Thyroid gland (tissue), 4 donors: ENCODE results near the gene PDE4DIP. TPM values are rescaled to one million over a fixed set of nuclear protein-coding genes. Genes with fewer than 3 reads are reported as not detected.
"Not testable (repeated sequence)": the region's sequence is repeated elsewhere in the genome, so short reads cannot be mapped to it uniquely, and the experiment has no call there.

Experiments used
- DNase-seq, 2 donors: peaks; one replicate each; pipeline ENCODE4 v3.0.0-alpha.2; 2019
- H3K27ac ChIP-seq, 3 donors: fragments of 200-600 bp; sonication (generic); 1 replicate in 2 of 3; 2 replicates in 1 of 3; pipeline ENCODE4 v1.5.1; 2016 to 2019; ENCODE audit warnings: mild to moderate bottlenecking in 1 of 3, moderate library complexity in 1 of 3
- H3K27me3 ChIP-seq: fragments of 200-600 bp; sonication (generic); one replicate; pipeline ENCODE4 v1.5.1; 2019
- H3K36me3 ChIP-seq, 2 donors: fragments of 200-600 bp; sonication (generic); one replicate each; pipeline ENCODE4 v1.5.1; 2016 to 2019
- H3K4me1 ChIP-seq, 2 donors: fragments of 200-600 bp; sonication (generic); one replicate each; pipeline ENCODE4 v1.5.1; 2017 to 2019
- H3K4me3 ChIP-seq, 3 donors: fragments of 200-600 bp; sonication (generic); replicated peaks in 1 of 3; 1 replicate in 2 of 3; 2 replicates in 1 of 3; pipeline ENCODE4 v1.5.1; 2016; ENCODE audit warnings: mild to moderate bottlenecking in 1 of 3
- H3K9me3 ChIP-seq: fragments of 200-600 bp; sonication (generic); one replicate; pipeline ENCODE4 v1.5.1; 2017
- WGBS, 2 donors: methylation state at CpG; one replicate each; pipeline ENCODE4 v1.1.5; 2017; 5-methylcytosine and 5-hydroxymethylcytosine counted together
- intact Hi-C: fragments of 100-400 bp; cut with DNase I; formaldehyde crosslinking; loops from one replicate; pipeline ENCODE4 v1.15.1; 2023
- total RNA-seq, 4 donors: library from RNA; depleted of rRNA; stranded (reverse); fragments of >200 nt; gene quantifications; one replicate each; pipeline ENCODE4 v1.2.3, GENCODE V29; 2016

Gene PDE4DIP
- total RNA-seq, 4 donors from 2014 or later, result 42.8 to 69.7 (median 57.0) TPM

DNA sequence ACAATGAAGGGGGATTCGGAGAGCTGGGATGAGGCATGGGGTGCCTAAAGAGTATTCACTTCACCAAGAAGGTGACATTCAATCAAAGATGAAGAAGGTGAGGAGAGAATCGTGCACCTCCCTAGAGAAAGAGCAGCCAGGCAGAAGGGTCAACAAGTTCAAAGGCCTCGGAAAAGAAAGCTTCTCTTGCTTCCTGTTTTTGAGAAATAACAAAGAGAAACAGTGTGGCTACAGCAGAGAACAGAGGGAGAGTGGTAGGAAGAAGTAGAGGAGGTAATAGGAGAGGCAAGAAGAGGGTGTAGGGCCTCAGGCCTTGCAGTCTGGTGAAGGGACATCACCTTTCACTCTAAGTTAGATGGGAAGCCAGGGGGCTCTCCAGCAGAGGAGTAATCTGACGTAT lies 41.0 kb downstream of the PDE4DIP start:
- H3K27me3 ChIP-seq, H3K36me3 ChIP-seq, H3K27ac ChIP-seq, intact Hi-C loops, H3K4me1 ChIP-seq, DNase-seq, H3K9me3 ChIP-seq, H3K4me3 ChIP-seq: not testable (repeated sequence)
- WGBS, 2 donors, result 71 to 74% methylated on average over 2 to 3 of the region's 4 CpGs

DNA sequence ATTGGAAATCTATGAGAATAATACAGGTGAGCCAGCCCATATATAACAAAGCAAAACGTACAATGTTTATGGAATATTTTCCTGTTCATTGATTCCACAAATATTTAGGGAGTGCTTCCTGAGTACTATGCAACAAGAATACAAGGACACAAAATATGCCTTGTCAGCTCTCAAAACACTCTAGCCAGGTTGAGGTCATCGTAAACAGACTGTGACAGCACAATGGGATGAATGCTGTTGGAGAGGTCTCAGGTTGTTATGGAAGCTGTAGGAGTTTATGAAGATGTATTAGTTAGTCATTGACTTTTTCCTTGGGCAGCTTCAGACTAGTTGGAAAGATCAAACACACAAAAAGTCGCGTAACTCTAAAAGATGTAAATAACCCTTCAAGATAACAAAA lies 42.1 kb downstream of the PDE4DIP start:
- H3K4me1 ChIP-seq, H3K27me3 ChIP-seq, H3K27ac ChIP-seq, H3K4me3 ChIP-seq, intact Hi-C loops, H3K9me3 ChIP-seq, H3K36me3 ChIP-seq, DNase-seq: not testable (repeated sequence)
- no CpG with 5 or more reads among the region's 4 CpGs for WGBS, 2 donors

DNA sequence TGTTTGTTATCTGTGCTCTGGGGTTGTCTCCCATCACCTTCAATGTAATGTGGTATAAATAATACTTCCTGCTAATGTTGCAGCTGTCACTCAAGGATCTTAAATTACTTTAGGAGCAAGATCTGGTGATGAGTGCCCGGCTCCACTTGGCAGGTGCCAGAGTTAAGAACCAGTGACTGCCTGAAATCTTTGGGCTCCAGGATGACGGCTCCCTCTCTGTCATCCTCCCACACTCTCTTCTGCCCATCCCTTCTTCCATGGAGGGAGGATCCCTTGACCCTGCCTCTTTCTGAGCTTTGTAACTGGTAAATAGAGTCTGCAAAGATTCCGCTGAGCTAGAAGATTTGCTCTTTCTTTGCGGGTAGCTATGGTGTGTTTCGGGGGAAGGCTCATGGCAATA lies 44.4 kb downstream of the PDE4DIP start:
- intact Hi-C loops, H3K36me3 ChIP-seq, H3K4me3 ChIP-seq, H3K27me3 ChIP-seq, H3K9me3 ChIP-seq, H3K27ac ChIP-seq, H3K4me1 ChIP-seq, DNase-seq: not testable (repeated sequence)
- WGBS, 2 donors, result no CpG with 5 or more reads among the region's 5 CpGs

DNA sequence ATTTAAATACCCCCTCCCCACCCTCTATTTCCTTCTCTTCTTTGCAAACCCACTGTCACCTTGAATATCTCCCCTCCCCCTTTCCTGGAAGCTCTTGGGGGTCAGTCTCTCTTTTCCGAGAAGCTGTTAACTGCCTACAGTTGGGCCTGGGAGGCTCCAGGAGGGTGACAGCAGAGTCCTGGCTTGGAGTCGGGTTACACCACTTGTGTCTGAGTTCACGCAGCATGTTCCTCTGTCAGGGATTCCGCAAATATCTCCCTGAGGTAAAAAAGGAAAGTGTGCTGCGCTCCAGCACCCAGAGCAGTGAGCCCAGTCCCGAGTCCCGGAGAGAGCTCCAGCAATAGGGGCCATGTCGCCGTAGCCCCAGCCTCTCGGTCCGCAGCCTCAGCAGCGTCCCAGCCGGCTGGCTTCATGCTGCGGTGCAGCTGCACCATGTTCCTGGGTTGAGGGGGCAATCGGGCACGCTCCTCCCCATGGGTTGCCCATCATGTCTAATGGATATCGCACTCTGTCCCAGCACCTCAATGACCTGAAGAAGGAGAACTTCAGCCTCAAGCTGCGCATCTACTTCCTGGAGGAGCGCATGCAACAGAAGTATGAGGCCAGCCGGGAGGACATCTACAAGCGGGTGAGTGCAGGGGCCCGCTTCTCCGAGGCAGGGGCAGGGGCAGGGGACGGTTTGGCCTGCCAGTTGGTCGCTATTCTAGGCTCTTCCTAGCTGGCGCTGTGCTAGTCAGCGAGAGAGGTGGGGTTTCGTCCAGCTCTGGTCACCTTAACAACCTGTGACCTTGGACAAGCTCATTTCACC lies 45.2 kb downstream of the PDE4DIP start:
- intact Hi-C loops, H3K36me3 ChIP-seq, H3K9me3 ChIP-seq, DNase-seq, H3K4me3 ChIP-seq, H3K27me3 ChIP-seq, H3K4me1 ChIP-seq, H3K27ac ChIP-seq: not testable (repeated sequence)
- no CpG with 5 or more reads among the region's 28 CpGs for WGBS, 2 donors

DNA sequence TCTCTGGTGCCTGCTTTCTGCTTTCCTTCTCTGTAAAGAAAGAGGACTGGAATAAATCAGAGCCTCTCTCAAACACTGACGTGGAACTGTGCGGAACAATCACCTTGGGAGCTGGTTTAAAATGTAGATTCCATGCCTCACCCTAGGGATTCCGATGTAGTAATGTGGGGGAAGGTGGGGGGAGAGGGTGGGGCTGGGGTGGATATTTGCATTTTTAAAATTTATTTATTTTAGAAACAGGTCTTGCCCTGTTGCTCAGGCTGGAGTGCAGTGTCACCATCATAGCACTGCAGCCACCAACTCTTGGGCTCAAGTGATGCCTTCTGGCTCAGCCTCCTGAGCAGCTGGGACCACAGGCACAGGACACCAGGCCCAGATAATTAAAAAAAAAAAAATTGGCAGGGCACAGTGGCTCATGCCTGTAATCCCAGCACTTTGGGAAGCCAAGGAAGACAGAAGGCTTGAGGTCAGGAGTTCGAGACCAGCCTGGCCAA lies 45.9 kb downstream of the PDE4DIP start:
- H3K27me3 ChIP-seq, H3K36me3 ChIP-seq, H3K9me3 ChIP-seq, DNase-seq, H3K4me1 ChIP-seq, intact Hi-C loops, H3K4me3 ChIP-seq, H3K27ac ChIP-seq: not testable (repeated sequence)
- no CpG with 5 or more reads among the region's 4 CpGs for WGBS, 2 donors

DNA sequence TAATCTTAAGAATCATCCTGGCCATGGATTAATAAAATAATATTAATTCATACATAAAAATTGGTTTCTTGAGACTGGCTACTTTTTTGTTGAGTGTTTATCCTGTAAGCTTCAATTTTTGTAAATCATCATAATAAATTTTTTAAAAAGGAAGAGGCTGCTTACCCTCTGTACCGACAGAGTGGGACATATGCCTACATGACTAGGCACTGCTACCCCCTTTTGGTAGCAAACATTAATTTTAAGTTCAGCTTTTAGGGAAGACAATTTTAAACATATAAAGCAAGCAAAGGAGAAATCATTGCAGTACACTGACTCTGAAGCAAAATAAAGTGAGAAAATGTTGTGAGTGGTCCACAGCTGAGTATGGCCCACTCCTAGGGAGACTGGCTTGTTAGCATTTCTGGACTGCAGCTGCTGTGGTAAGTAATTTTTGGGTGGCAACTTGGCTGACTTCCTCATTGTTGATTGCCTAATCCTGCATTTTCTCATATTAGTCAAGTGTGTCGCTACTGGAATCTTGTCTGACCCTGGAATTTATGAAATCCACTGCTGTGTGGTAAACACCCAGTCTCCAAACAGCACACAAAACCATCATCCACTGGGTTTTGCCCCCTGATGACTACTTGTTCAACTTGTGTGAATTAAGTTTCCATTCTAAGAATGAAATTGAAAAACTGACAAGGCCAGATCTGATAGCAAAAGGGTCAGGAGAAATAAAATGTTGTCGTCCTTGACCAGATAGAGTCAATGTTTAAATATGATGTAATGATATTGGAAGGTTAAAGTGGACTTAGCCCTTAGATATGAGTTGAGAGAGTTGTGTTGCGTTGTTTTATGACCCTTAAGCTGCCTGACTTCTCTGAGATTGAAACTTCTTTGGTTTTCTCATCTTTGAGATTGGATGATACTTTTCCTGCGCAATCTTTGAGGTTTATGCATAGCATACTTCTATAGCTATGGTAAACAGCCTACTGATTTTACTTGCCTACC lies 50.4 kb downstream of the PDE4DIP start:
- H3K27ac ChIP-seq, intact Hi-C loops, H3K9me3 ChIP-seq, DNase-seq, H3K27me3 ChIP-seq, H3K4me3 ChIP-seq, H3K4me1 ChIP-seq, H3K36me3 ChIP-seq: not testable (repeated sequence)
- WGBS, 2 donors, result no CpG with 5 or more reads among the region's 5 CpGs

DNA sequence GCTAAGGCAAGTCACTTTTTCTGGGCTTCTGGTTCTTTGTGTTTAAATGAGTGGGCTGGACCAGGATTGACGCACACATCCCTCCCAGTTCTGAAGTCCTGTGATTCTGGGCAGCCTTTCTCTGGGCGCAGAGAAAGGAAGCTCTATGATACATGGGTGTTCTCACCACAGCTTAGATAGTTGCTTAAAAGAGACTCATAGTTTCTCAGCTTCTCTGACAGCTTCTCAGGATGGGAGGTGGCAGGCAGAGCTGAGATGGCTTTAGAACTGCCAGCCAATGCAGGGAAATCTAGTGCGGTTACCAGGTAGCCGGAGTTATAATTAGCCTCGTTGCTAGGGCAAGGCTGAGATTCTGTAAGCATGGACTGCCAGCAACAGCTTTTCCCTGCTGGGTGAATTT lies 55.8 kb downstream of the PDE4DIP start:
- H3K9me3 ChIP-seq, H3K4me3 ChIP-seq, H3K36me3 ChIP-seq, H3K27me3 ChIP-seq, H3K27ac ChIP-seq, DNase-seq, H3K4me1 ChIP-seq, intact Hi-C loops: not testable (repeated sequence)
- WGBS, 2 donors, result no CpG with 5 or more reads among the region's 5 CpGs

DNA sequence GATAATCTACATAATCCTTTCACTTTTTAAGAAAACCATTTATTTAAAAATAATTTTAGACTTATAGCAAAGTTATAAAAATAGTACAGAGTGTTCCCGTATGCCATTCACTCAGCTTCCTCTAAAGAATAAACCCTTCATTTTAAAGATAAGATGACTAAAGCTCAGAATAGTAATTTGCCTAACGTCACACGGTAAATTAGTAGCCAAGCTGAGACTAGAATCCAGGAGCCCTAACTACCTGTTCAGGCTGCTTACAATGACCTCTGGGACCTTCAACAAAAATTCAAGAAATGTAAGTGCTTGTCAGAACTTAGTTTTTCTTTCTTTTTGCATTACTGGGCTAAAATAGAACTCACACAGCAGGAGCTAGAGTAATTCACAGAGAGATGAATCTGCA lies 56.5 kb downstream of the PDE4DIP start:
- H3K27ac ChIP-seq, H3K27me3 ChIP-seq, H3K9me3 ChIP-seq, H3K4me1 ChIP-seq, H3K4me3 ChIP-seq, intact Hi-C loops, H3K36me3 ChIP-seq, DNase-seq: not testable (repeated sequence)
- WGBS, 2 donors, result no CpG with 5 or more reads among the region's 3 CpGs

DNA sequence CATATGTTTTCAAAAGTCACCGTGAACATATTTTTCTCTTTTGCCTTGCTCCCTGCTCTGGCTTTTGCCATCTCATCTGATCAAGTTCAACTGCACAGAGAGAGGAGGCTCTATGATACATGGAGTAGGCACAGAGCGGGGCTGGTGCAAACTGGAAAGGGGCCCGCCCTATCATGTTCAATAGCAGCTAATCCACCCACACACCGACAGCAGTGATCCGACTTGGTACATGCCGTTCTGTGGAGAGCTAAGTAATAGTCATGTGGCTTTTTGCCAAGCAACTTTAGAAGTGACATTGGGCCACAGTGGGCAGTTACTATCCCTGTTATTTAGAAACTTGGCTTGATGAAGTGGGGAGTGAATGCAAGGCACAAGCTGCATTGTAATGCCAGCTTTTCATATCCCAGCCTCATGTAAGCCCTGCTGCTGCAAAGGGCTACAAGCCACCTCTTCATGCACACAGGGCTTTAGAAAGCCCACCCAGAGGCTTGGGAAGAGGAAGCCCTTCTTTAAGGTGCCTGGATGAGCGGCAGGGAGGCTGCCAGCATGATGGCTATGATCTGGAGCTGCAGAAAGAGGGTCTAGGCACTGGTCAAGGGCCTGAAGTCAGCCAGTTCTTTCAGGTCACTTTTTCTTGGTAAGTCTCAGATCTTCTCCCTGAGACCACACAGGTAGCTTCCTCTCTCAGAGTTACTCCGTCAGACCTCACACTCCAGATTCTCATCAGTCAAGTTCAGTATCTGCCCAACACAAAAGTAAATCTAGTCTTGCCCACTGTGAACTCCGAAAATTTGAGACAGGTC lies 57.1 kb downstream of the PDE4DIP start:
- 43% methylated on average over 1 of the region's 9 CpGs; no CpG with 5 or more reads in 1 of the 2 donors for WGBS, 2 donors
- H3K9me3 ChIP-seq, intact Hi-C loops, H3K4me1 ChIP-seq, DNase-seq, H3K4me3 ChIP-seq, H3K27ac ChIP-seq, H3K36me3 ChIP-seq, H3K27me3 ChIP-seq: not testable (repeated sequence)

DNA sequence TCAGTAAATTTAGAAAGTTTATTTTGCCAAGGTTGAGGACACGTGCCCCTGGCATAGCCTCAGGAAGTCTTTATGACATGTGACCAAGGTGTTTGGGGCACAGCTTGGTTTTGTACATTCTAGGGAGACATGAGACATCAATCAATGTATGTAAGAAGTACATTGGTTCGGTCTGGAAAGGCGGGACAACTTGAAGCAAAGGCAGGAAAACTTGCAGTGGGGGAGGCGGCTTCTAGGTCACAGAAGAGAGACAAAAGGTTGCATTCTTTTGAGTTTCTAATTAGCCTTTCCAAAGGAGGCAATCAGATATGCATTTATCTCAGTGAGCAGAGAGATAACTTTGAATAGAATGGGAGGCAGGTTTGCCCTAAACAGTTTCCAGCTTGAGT lies 57.7 kb downstream of the PDE4DIP start:
- no CpG with 5 or more reads among the region's 4 CpGs for WGBS, 2 donors
- H3K36me3 ChIP-seq, H3K27me3 ChIP-seq, intact Hi-C loops, H3K27ac ChIP-seq, H3K4me3 ChIP-seq, H3K9me3 ChIP-seq, DNase-seq, H3K4me1 ChIP-seq: not testable (repeated sequence)

DNA sequence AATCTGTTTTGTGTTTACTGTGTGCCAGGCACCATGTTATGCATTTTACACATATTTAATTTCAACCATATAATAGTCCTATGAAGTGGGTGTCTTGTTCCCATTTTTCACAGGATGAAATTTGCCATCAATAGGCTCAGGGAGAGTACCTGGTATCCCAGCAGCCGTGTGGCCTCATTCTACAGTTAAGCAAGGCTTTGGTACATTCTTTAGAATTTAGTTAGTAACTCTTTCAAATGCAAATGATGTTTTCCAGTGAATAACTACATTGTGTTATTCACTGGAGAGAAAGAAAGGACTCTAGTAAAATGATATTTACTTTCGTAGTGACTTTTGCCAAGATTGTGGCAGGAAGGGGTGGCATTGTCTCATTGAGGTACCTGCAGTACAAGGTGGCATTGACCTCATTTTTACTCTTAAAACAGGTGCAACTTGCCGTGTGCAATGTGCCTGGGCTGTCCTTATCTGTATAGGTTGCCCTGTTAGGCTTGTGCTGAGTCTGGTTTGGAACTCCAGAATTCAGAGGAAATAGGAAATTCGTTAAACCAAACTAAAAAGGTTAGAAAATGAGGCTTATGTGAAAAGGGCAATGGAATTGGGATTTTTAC lies 65.1 kb downstream of the PDE4DIP start:
- intact Hi-C loops, H3K36me3 ChIP-seq, H3K27ac ChIP-seq, H3K4me1 ChIP-seq, H3K27me3 ChIP-seq, H3K9me3 ChIP-seq, DNase-seq, H3K4me3 ChIP-seq: not testable (repeated sequence)
- no CpG with 5 or more reads among the region's 4 CpGs for WGBS, 2 donors
